ENCODE results near the gene TCFL5. TPM values are rescaled to one million over a fixed set of nuclear protein-coding genes. Genes with fewer than 3 reads are reported as not detected.

The TCFL5 gene
- total and polyA plus RNA-seq, 10 of the 15 experiments (the other 5 are each of a cell fraction or from before 2014, with no cell fraction given) = 0.48 to 8.1 (median 3.8) TPM

DNA sequence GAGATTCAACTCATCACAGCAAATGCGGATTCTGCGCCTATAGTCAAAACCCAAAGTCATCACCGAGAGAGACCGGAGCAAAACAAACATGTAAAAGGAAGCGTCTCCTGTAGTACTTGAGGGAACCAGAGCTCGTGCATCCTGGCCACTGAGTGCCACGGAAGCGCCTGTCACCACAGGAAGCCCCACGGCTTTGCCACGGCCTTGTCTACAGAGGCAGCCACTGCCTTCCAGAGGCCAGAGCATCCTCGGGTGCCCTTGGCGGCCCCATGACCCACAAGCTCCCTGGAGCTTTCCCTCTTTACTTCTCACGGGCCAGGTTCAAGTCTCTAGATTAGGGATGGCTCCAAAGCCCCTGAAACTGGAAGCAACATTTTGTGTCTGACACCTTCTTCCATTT, 7.5 kb downstream of the TCFL5 start:
- SMC1A ChIA-PET (ENCODE audit: uncharacterized antibody, unreplicated experiment) = no interaction called here
- no peak overlapping the region for H3K27ac ChIP-seq (ENCODE audit: control insufficient read depth, insufficient read depth)
- BruUV-seq (replicated peaks) = no TSS peak
- ATAC-seq = no peak
- no peak for FAIRE-seq
- H3K36me3 ChIP-seq (ENCODE audit: control insufficient read depth in 2 of 2, insufficient read depth in 2 of 2, low read length in 1 of 2) = no peaks in the 10 kb centered on the region
- no peak overlapping the region for H3K4me3 ChIP-seq
- no peaks in the 10 kb centered on the region; the same call in 1 of the 2 replicates for H3K4me1 ChIP-seq (ENCODE audit: control insufficient read depth, insufficient read depth, low read length)
- H3K79me2 ChIP-seq (ENCODE audit: control insufficient read depth, insufficient read depth, low read length) = no peaks in the 10 kb centered on the region
- CTCF ChIA-PET = interaction anchor here (0.6 kb wide), 1 partner anchor 216 kb away, joined by 3 read pairs; no protein-coding TSS in a partner anchor
- in situ Hi-C loops (cut with MboI) = no loop called here
- no peak overlapping the region for H3K4me2 ChIP-seq (ENCODE audit: control insufficient read depth, insufficient read depth)
- RAD21 ChIA-PET (ENCODE audit: unreplicated experiment) = no interaction called here
- no peaks in the 10 kb centered on the region for H4K20me1 ChIP-seq (ENCODE audit: control insufficient read depth, insufficient read depth)
- DNase-seq (ENCODE audit: low read depth, low spot score) = no peak
- no peak overlapping the region for H2AFZ ChIP-seq (ENCODE audit: control insufficient read depth, low read depth, low read length)
- POLR2A ChIA-PET = no interaction called here
- H3K27me3 ChIP-seq (replicated peaks in 1 of 2; ENCODE audit: control insufficient read depth in 2 of 2, insufficient read depth in 2 of 2, low read length in 1 of 2) = no peaks in the 10 kb centered on the region; a peak in 1 of 4 replicates
- no peak overlapping the region for H3K9ac ChIP-seq (ENCODE audit: control insufficient read depth, insufficient read depth, low read length)
- TF ChIP-seq ZZZ3 (IDR thresholded peaks at IDR 0.05; ENCODE audit: control insufficient read depth, insufficient read length, low read depth) (no peak), RAD21 (IDR thresholded peaks at IDR 0.05; ENCODE audit: insufficient read depth, low read depth, low read length) (no peak), TAF1 (IDR thresholded peaks at IDR 0.05; ENCODE audit: borderline replicate concordance, low read depth, low read length) (no peak), ZNF217 (IDR thresholded peaks at IDR 0.05) (no peak), STAT1 (conservative IDR thresholded peaks at IDR 0.05) (no peak), YBX1 (IDR thresholded peaks at IDR 0.05) (no peak), RCOR1 (conservative IDR thresholded peaks at IDR 0.05; ENCODE audit: low read depth, low read length) (no peak), POLR2AphosphoS2 (IDR thresholded peaks at IDR 0.05; ENCODE audit: low read depth, low read length) (no peak), TARDBP (IDR thresholded peaks at IDR 0.05; ENCODE audit: borderline replicate concordance) (no peak), SMAD5 (IDR thresholded peaks at IDR 0.05; ENCODE audit: low read depth) (no peak), DPF2 (IDR thresholded peaks at IDR 0.05) (no peak), JUND (IDR thresholded peaks at IDR 0.05; ENCODE audit: low read depth, low read length) (no peak), POU2F2 (IDR thresholded peaks at IDR 0.05; ENCODE audit: borderline replicate concordance, low read depth, low read length) (no peak)
- TF ChIP-seq, protein P1, sequence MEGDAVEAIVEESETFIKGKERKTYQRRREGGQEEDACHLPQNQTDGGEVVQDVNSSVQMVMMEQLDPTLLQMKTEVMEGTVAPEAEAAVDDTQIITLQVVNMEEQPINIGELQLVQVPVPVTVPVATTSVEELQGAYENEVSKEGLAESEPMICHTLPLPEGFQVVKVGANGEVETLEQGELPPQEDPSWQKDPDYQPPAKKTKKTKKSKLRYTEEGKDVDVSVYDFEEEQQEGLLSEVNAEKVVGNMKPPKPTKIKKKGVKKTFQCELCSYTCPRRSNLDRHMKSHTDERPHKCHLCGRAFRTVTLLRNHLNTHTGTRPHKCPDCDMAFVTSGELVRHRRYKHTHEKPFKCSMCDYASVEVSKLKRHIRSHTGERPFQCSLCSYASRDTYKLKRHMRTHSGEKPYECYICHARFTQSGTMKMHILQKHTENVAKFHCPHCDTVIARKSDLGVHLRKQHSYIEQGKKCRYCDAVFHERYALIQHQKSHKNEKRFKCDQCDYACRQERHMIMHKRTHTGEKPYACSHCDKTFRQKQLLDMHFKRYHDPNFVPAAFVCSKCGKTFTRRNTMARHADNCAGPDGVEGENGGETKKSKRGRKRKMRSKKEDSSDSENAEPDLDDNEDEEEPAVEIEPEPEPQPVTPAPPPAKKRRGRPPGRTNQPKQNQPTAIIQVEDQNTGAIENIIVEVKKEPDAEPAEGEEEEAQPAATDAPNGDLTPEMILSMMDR (IDR thresholded peaks at IDR 0.05 in 2 of 3, conservative IDR thresholded peaks at IDR 0.05 in 1 of 3; ENCODE audit: control insufficient read depth in 2 of 3, extremely low read depth in 1 of 3, insufficient read depth in 1 of 3, low read depth in 3 of 3, low read length in 3 of 3) = no peak
- TF ChIP-seq, protein P2, sequence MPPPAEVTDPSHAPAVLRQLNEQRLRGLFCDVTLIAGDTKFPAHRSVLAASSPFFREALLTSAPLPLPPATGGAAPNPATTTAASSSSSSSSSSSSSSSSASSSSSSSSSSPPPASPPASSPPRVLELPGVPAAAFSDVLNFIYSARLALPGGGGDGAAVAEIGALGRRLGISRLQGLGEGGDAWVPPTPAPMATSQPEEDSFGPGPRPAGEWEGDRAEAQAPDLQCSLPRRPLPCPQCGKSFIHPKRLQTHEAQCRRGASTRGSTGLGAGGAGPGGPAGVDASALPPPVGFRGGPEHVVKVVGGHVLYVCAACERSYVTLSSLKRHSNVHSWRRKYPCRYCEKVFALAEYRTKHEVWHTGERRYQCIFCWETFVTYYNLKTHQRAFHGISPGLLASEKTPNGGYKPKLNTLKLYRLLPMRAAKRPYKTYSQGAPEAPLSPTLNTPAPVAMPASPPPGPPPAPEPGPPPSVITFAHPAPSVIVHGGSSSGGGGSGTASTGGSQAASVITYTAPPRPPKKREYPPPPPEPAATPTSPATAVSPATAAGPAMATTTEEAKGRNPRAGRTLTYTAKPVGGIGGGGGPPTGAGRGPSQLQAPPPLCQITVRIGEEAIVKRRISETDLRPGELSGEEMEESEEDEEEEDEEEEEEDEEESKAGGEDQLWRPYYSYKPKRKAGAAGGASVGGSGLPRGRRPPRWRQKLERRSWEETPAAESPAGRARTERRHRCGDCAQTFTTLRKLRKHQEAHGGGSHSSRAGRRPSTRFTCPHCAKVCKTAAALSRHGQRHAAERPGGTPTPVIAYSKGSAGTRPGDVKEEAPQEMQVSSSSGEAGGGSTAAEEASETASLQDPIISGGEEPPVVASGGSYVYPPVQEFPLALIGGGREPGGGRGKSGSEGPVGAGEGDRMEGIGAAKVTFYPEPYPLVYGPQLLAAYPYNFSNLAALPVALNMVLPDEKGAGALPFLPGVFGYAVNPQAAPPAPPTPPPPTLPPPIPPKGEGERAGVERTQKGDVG (CRISPR knock-in tag; IDR thresholded peaks at IDR 0.05) = no peak
- TF ChIP-seq, protein P3, sequence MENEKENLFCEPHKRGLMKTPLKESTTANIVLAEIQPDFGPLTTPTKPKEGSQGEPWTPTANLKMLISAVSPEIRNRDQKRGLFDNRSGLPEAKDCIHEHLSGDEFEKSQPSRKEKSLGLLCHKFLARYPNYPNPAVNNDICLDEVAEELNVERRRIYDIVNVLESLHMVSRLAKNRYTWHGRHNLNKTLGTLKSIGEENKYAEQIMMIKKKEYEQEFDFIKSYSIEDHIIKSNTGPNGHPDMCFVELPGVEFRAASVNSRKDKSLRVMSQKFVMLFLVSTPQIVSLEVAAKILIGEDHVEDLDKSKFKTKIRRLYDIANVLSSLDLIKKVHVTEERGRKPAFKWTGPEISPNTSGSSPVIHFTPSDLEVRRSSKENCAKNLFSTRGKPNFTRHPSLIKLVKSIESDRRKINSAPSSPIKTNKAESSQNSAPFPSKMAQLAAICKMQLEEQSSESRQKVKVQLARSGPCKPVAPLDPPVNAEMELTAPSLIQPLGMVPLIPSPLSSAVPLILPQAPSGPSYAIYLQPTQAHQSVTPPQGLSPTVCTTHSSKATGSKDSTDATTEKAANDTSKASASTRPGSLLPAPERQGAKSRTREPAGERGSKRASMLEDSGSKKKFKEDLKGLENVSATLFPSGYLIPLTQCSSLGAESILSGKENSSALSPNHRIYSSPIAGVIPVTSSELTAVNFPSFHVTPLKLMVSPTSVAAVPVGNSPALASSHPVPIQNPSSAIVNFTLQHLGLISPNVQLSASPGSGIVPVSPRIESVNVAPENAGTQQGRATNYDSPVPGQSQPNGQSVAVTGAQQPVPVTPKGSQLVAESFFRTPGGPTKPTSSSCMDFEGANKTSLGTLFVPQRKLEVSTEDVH (IDR thresholded peaks at IDR 0.05; ENCODE audit: low read depth, partially characterized antibody) = no peak
- 95% methylated on average over 13 of the region's 13 CpGs for WGBS (ENCODE audit: insufficient coverage, insufficient replicate concordance, low lambda C conversion rate, missing lambda C conversion rate)
- intact Hi-C loops (cut with micrococcal nuclease; ENCODE audit: unreplicated experiment) = no loop called here
- H3K9me3 ChIP-seq (replicated peaks; ENCODE audit: control insufficient read depth, insufficient read depth, low read length) = no peaks in the 10 kb centered on the region
